Keratinocyte (primary cell): ENCODE measurements around the gene PRXL2C.

Source experiments
- EZH2 ChIP-seq: IDR thresholded peaks from one replicate; pipeline ENCODE4 v1.6.1; 2012; ENCODE audit warnings: inconsistent platforms, mild to moderate bottlenecking, low read length, moderate library complexity
- TF ChIP-seq, protein P1 (sequence below), 3 experiments: IDR thresholded peaks in 1 of 3; conservative IDR thresholded peaks in 1 of 3; optimal IDR thresholded peaks in 1 of 3; 2 replicates in 2 of 3; 3 replicates in 1 of 3; pipeline versions ENCODE3 to v1.5.1; 2011; ENCODE audit warnings: low read length in 3 of 3, mild to moderate bottlenecking in 3 of 3, moderate library complexity in 2 of 3, control low read depth in 1 of 3, inconsistent platforms in 1 of 3; ENCODE audit not compliant: insufficient read depth in 2 of 3; ENCODE audit errors: extremely low read depth in 1 of 3

DNA sequence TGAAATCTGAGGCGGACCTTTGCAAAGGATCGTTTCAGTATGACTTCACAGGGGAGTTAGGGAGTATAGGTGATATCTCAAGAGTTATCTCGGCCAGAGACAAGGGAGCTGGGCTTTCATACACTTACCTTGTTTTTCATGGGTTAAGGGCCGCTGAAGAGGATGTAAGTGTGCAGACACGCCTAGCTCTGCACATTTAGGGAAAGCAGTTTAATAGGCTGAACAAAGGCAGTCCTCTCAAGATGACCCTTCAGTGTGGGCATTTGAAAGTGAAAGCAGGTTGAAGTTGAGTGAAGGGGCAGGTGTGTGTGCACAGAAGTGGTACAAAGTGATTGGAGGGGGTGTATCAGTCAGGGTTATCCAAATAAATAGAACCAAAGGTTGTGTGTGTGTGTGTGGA lies 33.1 kb upstream of the PRXL2C start:
- TF ChIP-seq EZH2 = no peak
- TF ChIP-seq, protein P1, sequence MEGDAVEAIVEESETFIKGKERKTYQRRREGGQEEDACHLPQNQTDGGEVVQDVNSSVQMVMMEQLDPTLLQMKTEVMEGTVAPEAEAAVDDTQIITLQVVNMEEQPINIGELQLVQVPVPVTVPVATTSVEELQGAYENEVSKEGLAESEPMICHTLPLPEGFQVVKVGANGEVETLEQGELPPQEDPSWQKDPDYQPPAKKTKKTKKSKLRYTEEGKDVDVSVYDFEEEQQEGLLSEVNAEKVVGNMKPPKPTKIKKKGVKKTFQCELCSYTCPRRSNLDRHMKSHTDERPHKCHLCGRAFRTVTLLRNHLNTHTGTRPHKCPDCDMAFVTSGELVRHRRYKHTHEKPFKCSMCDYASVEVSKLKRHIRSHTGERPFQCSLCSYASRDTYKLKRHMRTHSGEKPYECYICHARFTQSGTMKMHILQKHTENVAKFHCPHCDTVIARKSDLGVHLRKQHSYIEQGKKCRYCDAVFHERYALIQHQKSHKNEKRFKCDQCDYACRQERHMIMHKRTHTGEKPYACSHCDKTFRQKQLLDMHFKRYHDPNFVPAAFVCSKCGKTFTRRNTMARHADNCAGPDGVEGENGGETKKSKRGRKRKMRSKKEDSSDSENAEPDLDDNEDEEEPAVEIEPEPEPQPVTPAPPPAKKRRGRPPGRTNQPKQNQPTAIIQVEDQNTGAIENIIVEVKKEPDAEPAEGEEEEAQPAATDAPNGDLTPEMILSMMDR (optimal IDR thresholded peaks at IDR 0.05 in 1 of 3, IDR thresholded peaks at IDR 0.05 in 1 of 3, conservative IDR thresholded peaks at IDR 0.05 in 1 of 3; ENCODE audit: extremely low read depth in 1 of 3, insufficient read depth in 2 of 3, low read length in 3 of 3) = no peak
